HepG2 (cell line): ENCODE results near the gene PRSS38.

Experiments used
- CTCF ChIP-seq: sonication (generic); formaldehyde crosslinking; IDR thresholded peaks from 2 replicates; pipeline ENCODE4 v1.5.0; 2020; ENCODE audit warnings: mild to moderate bottlenecking, missing genetic modification reagents, moderate library complexity
- PCBP1 ChIP-seq: fragments of 200-400 bp; formaldehyde crosslinking; IDR thresholded peaks from 2 replicates; pipeline ENCODE4 v1.6.1; 2017; ENCODE audit warnings: mild to moderate bottlenecking, low read depth, low read length, borderline replicate concordance
- POLR2A ChIP-seq, 2 experiments: IDR thresholded peaks; 2 replicates each; pipeline ENCODE4 v1.6.1; 2011; ENCODE audit warnings: low read depth in 2 of 2, low read length in 2 of 2, mild to moderate bottlenecking in 1 of 2, moderate library complexity in 1 of 2; ENCODE audit not compliant: insufficient read depth in 1 of 2
- RBM22 ChIP-seq: fragments of 200-400 bp; formaldehyde crosslinking; optimal IDR thresholded peaks from 2 replicates; pipeline ENCODE3; 2017; ENCODE audit warnings: mild to moderate bottlenecking, low read length, moderate library complexity
- SAFB2 ChIP-seq: sonication (generic); formaldehyde crosslinking; IDR thresholded peaks from 2 replicates; pipeline ENCODE4 v1.5.1; 2020; ENCODE audit warnings: missing genetic modification reagents, low read depth, mild to moderate bottlenecking, borderline replicate concordance
- TAF1 ChIP-seq: sonication (generic); formaldehyde crosslinking; IDR thresholded peaks from 2 replicates; pipeline ENCODE4 v1.4.0; 2020; ENCODE audit warnings: missing genetic modification reagents
- ZBTB46 ChIP-seq: sonication (generic); formaldehyde crosslinking; IDR thresholded peaks from 2 replicates; pipeline ENCODE4 v1.4.0; 2020; ENCODE audit warnings: mild to moderate bottlenecking, missing genetic modification reagents, borderline replicate concordance
- ZNF276 ChIP-seq: sonication (generic); formaldehyde crosslinking; IDR thresholded peaks from 2 replicates; pipeline ENCODE4 v1.4.0; 2020; ENCODE audit warnings: mild to moderate bottlenecking, low read depth, missing genetic modification reagents
- ZNF83 ChIP-seq: sonication (generic); formaldehyde crosslinking; IDR thresholded peaks from 2 replicates; pipeline ENCODE4 v1.4.0; 2020; ENCODE audit warnings: missing genetic modification reagents, mild to moderate bottlenecking, borderline replicate concordance
- ZSCAN31 ChIP-seq: sonication (generic); formaldehyde crosslinking; IDR thresholded peaks from 2 replicates; pipeline ENCODE4 v1.5.0; 2020; ENCODE audit warnings: low read depth, mild to moderate bottlenecking, missing genetic modification reagents

GRCh38 chr1:227880342-227880924 lies 65.0 kb downstream of the PRSS38 start:
- TF ChIP-seq ZBTB46 (CRISPR knock-in tag) (no peak), SAFB2 (CRISPR knock-in tag) (no peak), CTCF (no peak), PCBP1 (no peak), RBM22 (no peak), ZNF83 (CRISPR knock-in tag) (no peak), ZSCAN31 (CRISPR knock-in tag) (no peak), TAF1 (CRISPR knock-in tag) (no peak), POLR2A (IDR thresholded peaks at IDR 0.05; ENCODE audit: insufficient read depth in 1 of 2, low read depth in 2 of 2, low read length in 2 of 2) (no peak), ZNF276 (CRISPR knock-in tag) (no peak)
